Neural cell (in vitro differentiated cells): ENCODE measurements around the gene CDC34. TPM values are rescaled to one million over a fixed set of nuclear protein-coding genes. Genes with fewer than 3 reads are reported as not detected.

Experiments
- H2AFZ ChIP-seq: fragments of 200-600, 300-800 bp; sonication (generic), shearing (Covaris generic); 2 replicates; pipeline ENCODE4 v1.6.0; 2014; ENCODE audit warnings: low read depth, mild to moderate bottlenecking, antibody characterized with exemption, low read length, moderate library complexity
- H3F3A ChIP-seq: fragments of 200-600 bp; shearing (Covaris generic); 2 replicates; pipeline ENCODE4 v1.6.1; 2016; ENCODE audit warnings: mild to moderate bottlenecking, moderate library complexity, mixed read lengths, antibody characterized with exemption, low read length; ENCODE audit not compliant: insufficient read depth, poor library complexity, severe bottlenecking
- H3K27ac ChIP-seq: fragments of 200-600, 300-800 bp; sonication (generic), shearing (Covaris generic); 2 replicates; pipeline ENCODE4 v1.5.1; 2014; ENCODE audit warnings: mild to moderate bottlenecking, low read length, moderate library complexity
- H3K27me3 ChIP-seq: fragments of 300-800, 200-600 bp; sonication (generic), shearing (Covaris generic); 2 replicates; pipeline ENCODE4 v1.6.0; 2014; ENCODE audit warnings: mild to moderate bottlenecking, low read depth, low read length, moderate library complexity; ENCODE audit not compliant: insufficient read depth
- H3K36me3 ChIP-seq: fragments of 300-800, 200-600 bp; sonication (generic), shearing (Covaris generic); 2 replicates; pipeline ENCODE4 v1.5.1; 2014; ENCODE audit warnings: mild to moderate bottlenecking, antibody characterized with exemption, low read length, moderate library complexity; ENCODE audit not compliant: insufficient read depth
- H3K4me2 ChIP-seq: fragments of 300-800, 200-600 bp; sonication (generic), shearing (Covaris generic); 2 replicates; pipeline ENCODE4 v1.6.0; 2014; ENCODE audit warnings: mild to moderate bottlenecking, low read length
- H3K4me3 ChIP-seq: fragments of 300-800, 200-600 bp; sonication (generic), shearing (Covaris generic); 2 replicates; pipeline ENCODE4 v1.5.1; 2014; ENCODE audit warnings: mild to moderate bottlenecking, low read length, moderate library complexity
- H3K79me2 ChIP-seq: fragments of 200-600 bp; shearing (Covaris generic); replicated peaks from 2 replicates; pipeline ENCODE4 v1.6.0; 2014; ENCODE audit warnings: mild to moderate bottlenecking, low read length, moderate library complexity; ENCODE audit not compliant: insufficient read depth
- H3K9ac ChIP-seq: fragments of 300-800, 200-600 bp; sonication (generic), shearing (Covaris generic); 2 replicates; pipeline ENCODE4 v1.6.1; 2016; ENCODE audit warnings: mild to moderate bottlenecking, low read length, mixed read lengths
- H3K9me2 ChIP-seq: fragments of 200-600 bp; shearing (Covaris generic); 2 replicates; pipeline ENCODE4 v1.6.1; 2016; ENCODE audit warnings: mild to moderate bottlenecking, low read length, mixed read lengths; ENCODE audit not compliant: insufficient read depth
- H3K9me3 ChIP-seq: fragments of 200-600, 300-800 bp; sonication (generic), shearing (Covaris generic); 2 replicates; pipeline ENCODE4 v1.6.1; 2016; ENCODE audit warnings: mild to moderate bottlenecking, mixed run types, low read length, moderate library complexity, mixed read lengths
- H4K20me1 ChIP-seq: fragments of 200-600 bp; shearing (Covaris generic); 2 replicates; pipeline ENCODE4 v1.6.1; 2016; ENCODE audit warnings: mild to moderate bottlenecking, mixed run types; ENCODE audit not compliant: insufficient read depth
- EP300 ChIP-seq: fragments of 450-650 bp; conservative IDR thresholded peaks from 2 replicates; pipeline ENCODE4 v1.6.1; 2014; ENCODE audit warnings: antibody characterized with exemption, mild to moderate bottlenecking, moderate library complexity; ENCODE audit not compliant: poor library complexity, severe bottlenecking
- EZH2 ChIP-seq: fragments of 200-600, 300-800 bp; shearing (Covaris generic), sonication (generic); IDR thresholded peaks from 2 replicates; pipeline ENCODE4 v1.6.1; 2014; ENCODE audit warnings: antibody characterized with exemption, low read length, borderline replicate concordance, mild to moderate bottlenecking; ENCODE audit not compliant: insufficient read depth, poor library complexity, severe bottlenecking
- MXI1 ChIP-seq: fragments of 450-650 bp; conservative IDR thresholded peaks from 2 replicates; pipeline ENCODE4 v1.6.1; 2014; ENCODE audit warnings: antibody characterized with exemption, mild to moderate bottlenecking; ENCODE audit not compliant: poor library complexity, severe bottlenecking
- POLR2AphosphoS5 ChIP-seq: IDR thresholded peaks from 2 replicates; pipeline ENCODE4 v1.6.1; 2012
- RAD21 ChIP-seq: fragments of 450-650 bp; conservative IDR thresholded peaks from 2 replicates; pipeline ENCODE4 v1.6.1; 2014; ENCODE audit warnings: antibody characterized with exemption, mild to moderate bottlenecking, moderate library complexity
- SMC3 ChIP-seq: fragments of 450-650 bp; conservative IDR thresholded peaks from 2 replicates; pipeline ENCODE4 v1.6.1; 2014; ENCODE audit warnings: antibody characterized with exemption, mild to moderate bottlenecking, moderate library complexity; ENCODE audit not compliant: poor library complexity
- TAF1 ChIP-seq: IDR thresholded peaks from 2 replicates; pipeline ENCODE4 v1.6.1; 2012; ENCODE audit warnings: low read depth
- polyA plus RNA-seq: library from polyadenylated mRNA; depleted of rRNA; stranded (reverse); fragments of >200 nt; gene quantifications from 2 replicates; pipeline ENCODE4 v1.2.3, GENCODE V29; 2014
- TF ChIP-seq, protein P1 (sequence below): fragments of 450-650 bp; IDR thresholded peaks from 2 replicates; pipeline ENCODE4 v1.5.1; 2014; ENCODE audit warnings: antibody characterized with exemption, mild to moderate bottlenecking, moderate library complexity; ENCODE audit not compliant: poor library complexity, severe bottlenecking
- TF ChIP-seq, protein P2 (sequence below): IDR thresholded peaks from 2 replicates; pipeline ENCODE4 v1.6.1; 2012; ENCODE audit warnings: borderline replicate concordance

Gene CDC34
- polyA plus RNA-seq, 1 donor from 2014 or later, result 155 TPM

- Histone ChIP-seq H3K79me2 (peaks cover 30% of the 10 kb centered on the region), H3K27me3 (no peaks in the 10 kb centered on the region), H3K9me3 (no peaks in the 10 kb centered on the region), H2AFZ (no peak overlapping the region), H3K36me3 (no peaks in the 10 kb centered on the region), H3F3A (no peaks in the 10 kb centered on the region), H3K27ac (peak overlapping the region; percentile 88), H4K20me1 (peaks cover 16% of the 10 kb centered on the region), H3K9ac (peak overlapping the region; percentile 95), H3K4me3 (peak overlapping the region; percentile 99), H3K9me2 (no peaks in the 10 kb centered on the region), H3K4me2 (peak overlapping the region; percentile 67)
- no peak for TF ChIP-seq SMC3
- TF ChIP-seq EZH2, result no peak
- no peak for TF ChIP-seq RAD21
Observed at GRCh38 chr19:533364-534058, 2.0 kb downstream of the CDC34 start.

GRCh38 chr19:534088-534487, 2.5 kb downstream of the CDC34 start:
- H3K9ac ChIP-seq, result peak overlapping the region; percentile 95
- no peak overlapping the region for H3K4me2 ChIP-seq
- no peaks in the 10 kb centered on the region for H3K27me3 ChIP-seq
- H3F3A ChIP-seq, result no peaks in the 10 kb centered on the region
- H3K4me3 ChIP-seq, result peak overlapping the region; percentile 99
- no peak overlapping the region for H3K27ac ChIP-seq
- no peaks in the 10 kb centered on the region for H3K9me2 ChIP-seq
- no peak for TF ChIP-seq SMC3
- no peak for TF ChIP-seq EZH2
- no peak for TF ChIP-seq TAF1
- TF ChIP-seq POLR2AphosphoS5, result no peak
- TF ChIP-seq, protein P1, sequence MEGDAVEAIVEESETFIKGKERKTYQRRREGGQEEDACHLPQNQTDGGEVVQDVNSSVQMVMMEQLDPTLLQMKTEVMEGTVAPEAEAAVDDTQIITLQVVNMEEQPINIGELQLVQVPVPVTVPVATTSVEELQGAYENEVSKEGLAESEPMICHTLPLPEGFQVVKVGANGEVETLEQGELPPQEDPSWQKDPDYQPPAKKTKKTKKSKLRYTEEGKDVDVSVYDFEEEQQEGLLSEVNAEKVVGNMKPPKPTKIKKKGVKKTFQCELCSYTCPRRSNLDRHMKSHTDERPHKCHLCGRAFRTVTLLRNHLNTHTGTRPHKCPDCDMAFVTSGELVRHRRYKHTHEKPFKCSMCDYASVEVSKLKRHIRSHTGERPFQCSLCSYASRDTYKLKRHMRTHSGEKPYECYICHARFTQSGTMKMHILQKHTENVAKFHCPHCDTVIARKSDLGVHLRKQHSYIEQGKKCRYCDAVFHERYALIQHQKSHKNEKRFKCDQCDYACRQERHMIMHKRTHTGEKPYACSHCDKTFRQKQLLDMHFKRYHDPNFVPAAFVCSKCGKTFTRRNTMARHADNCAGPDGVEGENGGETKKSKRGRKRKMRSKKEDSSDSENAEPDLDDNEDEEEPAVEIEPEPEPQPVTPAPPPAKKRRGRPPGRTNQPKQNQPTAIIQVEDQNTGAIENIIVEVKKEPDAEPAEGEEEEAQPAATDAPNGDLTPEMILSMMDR, result no peak
- no peak for TF ChIP-seq MXI1
- TF ChIP-seq, protein P2, sequence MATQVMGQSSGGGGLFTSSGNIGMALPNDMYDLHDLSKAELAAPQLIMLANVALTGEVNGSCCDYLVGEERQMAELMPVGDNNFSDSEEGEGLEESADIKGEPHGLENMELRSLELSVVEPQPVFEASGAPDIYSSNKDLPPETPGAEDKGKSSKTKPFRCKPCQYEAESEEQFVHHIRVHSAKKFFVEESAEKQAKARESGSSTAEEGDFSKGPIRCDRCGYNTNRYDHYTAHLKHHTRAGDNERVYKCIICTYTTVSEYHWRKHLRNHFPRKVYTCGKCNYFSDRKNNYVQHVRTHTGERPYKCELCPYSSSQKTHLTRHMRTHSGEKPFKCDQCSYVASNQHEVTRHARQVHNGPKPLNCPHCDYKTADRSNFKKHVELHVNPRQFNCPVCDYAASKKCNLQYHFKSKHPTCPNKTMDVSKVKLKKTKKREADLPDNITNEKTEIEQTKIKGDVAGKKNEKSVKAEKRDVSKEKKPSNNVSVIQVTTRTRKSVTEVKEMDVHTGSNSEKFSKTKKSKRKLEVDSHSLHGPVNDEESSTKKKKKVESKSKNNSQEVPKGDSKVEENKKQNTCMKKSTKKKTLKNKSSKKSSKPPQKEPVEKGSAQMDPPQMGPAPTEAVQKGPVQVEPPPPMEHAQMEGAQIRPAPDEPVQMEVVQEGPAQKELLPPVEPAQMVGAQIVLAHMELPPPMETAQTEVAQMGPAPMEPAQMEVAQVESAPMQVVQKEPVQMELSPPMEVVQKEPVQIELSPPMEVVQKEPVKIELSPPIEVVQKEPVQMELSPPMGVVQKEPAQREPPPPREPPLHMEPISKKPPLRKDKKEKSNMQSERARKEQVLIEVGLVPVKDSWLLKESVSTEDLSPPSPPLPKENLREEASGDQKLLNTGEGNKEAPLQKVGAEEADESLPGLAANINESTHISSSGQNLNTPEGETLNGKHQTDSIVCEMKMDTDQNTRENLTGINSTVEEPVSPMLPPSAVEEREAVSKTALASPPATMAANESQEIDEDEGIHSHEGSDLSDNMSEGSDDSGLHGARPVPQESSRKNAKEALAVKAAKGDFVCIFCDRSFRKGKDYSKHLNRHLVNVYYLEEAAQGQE, result no peak
- no peak for TF ChIP-seq RAD21
- TF ChIP-seq EP300, result no peak
- no peaks in the 10 kb centered on the region for H3K36me3 ChIP-seq
- no peaks in the 10 kb centered on the region for H3K9me3 ChIP-seq
- peaks cover 30% of the 10 kb centered on the region for H3K79me2 ChIP-seq
- no peak overlapping the region for H2AFZ ChIP-seq
- peaks cover 16% of the 10 kb centered on the region for H4K20me1 ChIP-seq
